GM18502 (cell line): ENCODE measurements around the gene C11orf86.
A peak's percentile ranks its signal among the peaks of the same experiment; 100 is the strongest.
"Not testable (repeated sequence)": the region's sequence is repeated elsewhere in the genome, so short reads cannot be mapped to it uniquely, and the experiment has no call there.

ENCODE experiments used
- ATAC-seq: cut with Tn5 transposase; IDR thresholded peaks from one replicate; pipeline ENCODE4 v1.9.1; 2021; ENCODE audit warnings: mild to moderate bottlenecking; ENCODE audit not compliant: unreplicated experiment, poor library complexity

C11orf86 gene, protein sequence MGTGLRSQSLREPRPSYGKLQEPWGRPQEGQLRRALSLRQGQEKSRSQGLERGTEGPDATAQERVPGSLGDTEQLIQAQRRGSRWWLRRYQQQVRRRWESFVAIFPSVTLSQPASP

GRCh38 chr11:66974724-66975404 is at the start of gene C11orf86:
Gene C11orf86, plus strand, starts transcription at chr11:66975304. Its CDS starts 59 bp downstream, at chr11:66975363.
- ATAC-seq = no peak

DNA sequence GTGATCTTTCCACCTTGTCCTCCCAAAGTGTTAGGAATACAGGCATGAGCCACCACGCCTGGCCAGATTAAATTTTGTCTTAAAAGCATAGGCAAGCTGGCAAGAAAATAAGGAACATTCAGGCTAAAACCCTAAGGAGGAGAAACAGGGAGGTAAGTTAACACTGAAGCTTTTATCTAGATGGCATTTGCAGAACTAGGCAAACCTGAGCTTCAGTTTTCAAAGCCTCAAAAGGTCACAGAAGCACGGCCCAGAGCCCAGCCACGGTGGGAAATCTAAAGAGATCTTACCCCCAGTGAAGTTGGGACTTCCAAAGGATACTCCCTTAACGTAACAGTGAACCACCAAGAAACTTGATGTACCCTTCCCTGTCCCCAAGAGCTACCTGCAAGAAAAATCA is 45.4 kb upstream of the C11orf86 start:
- ATAC-seq = no peak

GRCh38 chr11:66932543-66932942 is 42.6 kb upstream of the C11orf86 start:
- ATAC-seq = no peak

DNA sequence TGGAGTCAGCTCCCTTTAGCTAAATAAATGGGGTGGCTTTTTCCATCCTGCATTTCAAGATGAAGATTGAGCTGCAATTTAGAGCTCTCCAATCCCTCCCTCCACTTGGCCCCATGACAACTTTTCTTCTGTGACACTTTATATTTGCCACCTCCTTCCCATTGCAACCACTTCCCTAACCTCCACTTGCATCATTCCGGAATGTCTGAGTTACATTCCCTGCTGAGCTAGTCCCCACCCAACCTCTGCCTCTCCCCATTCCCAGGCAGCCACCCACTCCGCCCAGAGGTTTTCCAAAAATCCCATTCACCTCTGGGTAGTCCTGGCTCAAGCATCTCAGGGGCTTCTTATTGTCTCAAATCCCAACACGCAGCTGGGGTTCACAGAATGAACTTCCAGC is 41.6 kb upstream of the C11orf86 start:
- ATAC-seq = no peak

- ATAC-seq = no peak
These were observed 39.9 kb upstream of the C11orf86 start for GRCh38 chr11:66934950-66935779.

- no peak for ATAC-seq
These were observed 38.8 kb upstream of the C11orf86 start for GRCh38 chr11:66936311-66936711.

DNA sequence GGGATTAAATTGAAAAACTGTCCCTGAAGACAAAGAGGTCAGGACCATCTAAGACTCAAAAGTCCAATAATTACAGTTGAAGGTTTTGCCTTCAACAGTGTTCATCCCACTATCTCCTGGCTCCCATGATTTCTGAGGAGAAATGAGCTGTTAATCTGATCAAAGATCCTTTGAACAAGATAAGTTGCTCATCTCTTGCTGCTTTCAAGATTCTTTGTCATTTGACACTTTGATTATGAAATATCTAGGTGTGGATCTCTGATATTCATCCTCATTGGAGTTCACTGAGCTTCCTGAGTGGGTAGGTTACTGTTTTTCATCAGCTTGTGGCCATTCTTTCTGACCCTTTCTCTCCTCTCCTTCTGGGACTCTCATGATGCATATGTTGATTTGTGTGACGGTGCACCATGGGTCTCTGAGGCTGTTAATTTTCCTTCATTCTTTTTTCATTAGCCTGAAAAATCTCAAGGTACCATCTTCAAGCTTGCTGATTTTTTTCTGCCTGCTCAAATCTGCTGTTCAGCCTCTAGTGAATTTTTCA is 37.8 kb upstream of the C11orf86 start:
- no peak for ATAC-seq

DNA sequence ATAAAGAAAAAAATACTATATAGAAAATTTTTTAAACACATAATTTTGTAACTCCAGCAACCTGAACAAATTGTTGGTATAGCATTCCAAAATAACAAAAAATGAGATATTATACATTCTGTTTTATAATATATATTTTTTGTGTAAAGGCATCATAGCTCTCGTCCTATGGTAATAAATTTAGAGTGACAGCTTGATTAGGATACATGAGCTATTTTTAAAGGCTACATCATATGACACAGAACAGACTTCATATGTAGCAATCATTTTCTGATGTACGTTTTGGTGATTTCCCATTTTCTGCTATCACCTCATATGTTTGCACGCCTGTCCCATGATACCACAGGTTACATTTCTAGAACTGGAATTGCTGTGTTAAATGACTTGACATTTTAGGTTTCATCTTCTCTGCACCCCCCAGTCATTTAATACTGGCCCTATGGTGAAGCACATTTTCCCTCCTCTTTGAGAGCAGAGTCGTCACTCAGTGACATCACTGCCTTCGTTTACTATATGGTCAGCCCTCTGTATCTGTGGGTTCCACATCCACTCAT is 36.4 kb upstream of the C11orf86 start:
- ATAC-seq = no peak

- no peak for ATAC-seq
These were observed 25.0 kb upstream of the C11orf86 start for GRCh38 chr11:66950112-66950535.

DNA sequence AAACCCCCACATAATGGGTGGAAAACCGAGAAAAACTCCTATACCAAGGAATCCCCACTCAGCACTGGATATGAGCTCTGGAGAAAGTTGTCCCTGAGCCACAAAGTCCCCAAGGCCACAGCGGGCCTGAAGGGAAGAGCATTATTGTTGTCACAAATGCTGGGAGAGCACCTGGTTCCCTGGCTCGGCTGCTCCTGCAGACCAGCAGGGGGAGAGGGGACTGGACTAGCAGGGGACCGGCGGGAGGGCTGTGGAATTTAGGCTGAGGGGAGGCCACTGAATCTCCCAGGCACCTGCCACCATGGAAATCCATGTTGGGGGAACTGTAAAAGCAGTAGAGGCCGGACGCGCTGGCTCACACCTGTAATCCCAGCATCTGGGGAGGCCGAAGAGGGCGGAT is 24.0 kb upstream of the C11orf86 start:
- no peak for ATAC-seq

- no peak for ATAC-seq
These were observed 23.2 kb upstream of the C11orf86 start for GRCh38 chr11:66951927-66952337.

DNA sequence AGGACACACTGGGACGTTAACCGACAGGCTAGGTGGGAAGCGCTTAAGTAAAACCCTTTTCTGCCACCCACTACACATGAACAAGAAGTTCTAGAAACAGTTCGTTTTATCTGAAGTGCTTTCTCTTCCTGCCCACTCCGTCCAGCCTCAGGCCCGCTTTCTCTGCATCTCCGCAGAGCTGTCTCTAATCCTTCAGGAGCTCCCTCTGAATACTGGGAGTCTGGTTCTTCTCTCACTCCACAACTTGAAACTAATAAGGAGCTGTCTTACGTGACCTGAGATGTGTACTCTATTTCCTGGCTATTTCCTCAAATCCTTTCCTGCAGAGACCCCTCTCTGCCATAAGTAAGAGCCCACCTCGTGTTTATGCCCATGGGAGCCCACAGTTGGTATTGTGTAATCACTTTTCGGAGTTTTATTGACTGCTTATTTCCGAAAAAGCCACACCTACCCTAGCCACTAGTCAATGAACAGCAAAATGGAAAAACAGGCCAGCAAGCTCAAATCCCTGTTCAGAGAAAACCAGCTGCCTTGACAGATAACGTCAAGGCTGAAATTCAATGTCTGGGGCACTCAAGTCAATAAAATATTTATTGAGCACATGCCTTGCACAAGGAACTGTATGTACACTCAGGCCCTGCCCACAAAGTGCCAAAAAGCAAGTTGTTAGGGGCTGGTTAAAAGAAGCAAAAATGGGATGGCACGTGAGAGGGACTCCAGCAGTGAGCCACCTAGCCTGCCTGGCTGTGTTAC is 21.8 kb upstream of the C11orf86 start:
- no peak for ATAC-seq

- no peak for ATAC-seq
These were observed 18.3 kb upstream of the C11orf86 start for GRCh38 chr11:66956689-66957290.

DNA sequence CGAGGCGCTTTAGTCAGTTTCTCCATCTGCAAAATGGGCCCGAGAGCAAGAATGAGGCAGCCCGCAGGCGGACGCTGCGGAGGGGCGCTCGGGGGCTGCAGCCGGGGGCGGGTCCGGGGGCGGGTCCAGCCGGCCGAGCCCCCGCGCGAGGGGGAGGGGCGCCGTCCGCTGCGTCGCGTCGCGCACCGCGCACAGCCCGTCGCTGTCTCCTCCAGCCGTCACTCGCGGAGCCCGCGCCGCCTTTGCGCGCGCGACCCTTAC is 17.2 kb upstream of the C11orf86 start:
- ATAC-seq = peak; percentile 46

DNA sequence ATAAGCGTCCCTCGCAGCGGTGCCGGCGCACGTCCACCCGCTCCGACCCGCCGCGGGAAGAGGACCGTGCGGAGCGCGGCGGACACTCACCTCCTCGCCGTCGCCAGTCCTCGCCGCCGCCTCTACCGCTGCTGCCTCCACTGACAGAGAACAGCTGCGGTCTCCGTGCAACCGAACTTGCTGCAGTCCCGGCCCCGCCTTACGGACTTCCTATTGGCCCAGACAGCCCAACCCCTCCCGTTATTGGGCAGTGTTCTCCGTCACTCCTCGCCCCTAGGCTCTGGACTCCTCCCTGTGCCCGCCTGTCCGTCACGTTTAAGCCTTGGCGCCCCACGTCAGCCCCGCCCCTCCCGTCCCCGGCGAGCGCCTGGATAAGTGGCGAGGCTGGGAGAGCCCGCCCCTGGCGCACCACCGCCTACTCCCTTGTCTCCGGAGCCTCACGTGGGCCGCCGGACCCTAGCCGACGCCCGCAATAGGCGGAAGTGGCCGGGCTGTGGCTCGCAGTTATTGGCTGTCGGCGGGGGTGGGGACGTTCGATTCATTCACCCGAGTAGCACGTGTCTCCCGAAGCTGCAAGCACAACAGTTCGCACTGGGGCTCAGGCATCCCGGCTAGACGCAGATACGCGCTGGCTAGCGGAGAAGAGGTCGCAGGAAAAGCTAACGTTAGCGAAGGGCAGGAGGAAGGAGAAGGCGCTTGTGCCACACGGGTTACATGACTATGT is 16.7 kb upstream of the C11orf86 start, which contains the start of gene PC:
Gene PC, minus strand, starts transcription at position 152 of the 724 bp plus-strand sequence. CDS start 86,224 bp downstream, outside the sequence.
- ATAC-seq = peak; percentile 94

- ATAC-seq = no peak
These were observed 16.2 kb upstream of the C11orf86 start for GRCh38 chr11:66958956-66959274.

GRCh38 chr11:66961691-66962213 is 13.4 kb upstream of the C11orf86 start:
- not testable (repeated sequence) for ATAC-seq

DNA sequence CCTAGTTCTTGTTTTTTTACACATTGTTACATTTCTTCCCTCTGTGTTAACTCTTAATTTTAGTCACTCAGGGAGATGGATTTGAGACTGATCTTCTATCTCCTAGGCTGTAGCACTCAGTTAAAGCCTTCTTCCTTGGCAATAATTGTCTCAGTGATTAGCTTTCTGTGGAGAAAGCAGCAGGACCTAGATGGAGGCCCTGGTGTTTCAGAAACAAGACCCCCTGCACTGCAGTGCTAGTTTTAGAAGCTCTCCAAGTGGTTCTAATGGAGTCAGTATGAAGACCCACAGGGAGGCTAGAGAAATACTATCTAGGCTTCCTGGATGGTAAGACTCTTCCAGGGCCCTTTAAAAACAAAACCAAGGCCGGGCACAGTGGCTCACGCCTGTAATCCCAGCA is 12.9 kb upstream of the C11orf86 start:
- no peak for ATAC-seq

DNA sequence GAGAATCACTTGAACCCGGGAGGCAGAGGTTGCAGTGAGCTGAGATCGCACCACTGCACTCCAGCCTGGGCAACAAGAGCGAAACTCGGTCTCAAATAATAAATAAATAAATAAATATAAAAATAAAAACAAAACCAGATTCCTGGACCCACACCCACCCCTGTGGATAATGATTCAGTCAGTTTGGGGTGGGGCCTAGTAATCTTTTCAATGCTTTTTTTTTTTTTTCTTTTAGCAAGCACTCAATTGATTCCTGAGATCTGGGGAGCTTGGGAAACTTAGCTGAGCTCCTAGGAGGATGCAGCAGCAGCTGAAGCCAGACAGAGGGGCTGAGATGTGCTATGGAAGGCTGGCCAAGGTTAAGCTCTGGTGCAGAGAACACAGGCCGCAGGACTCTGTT is 12.3 kb upstream of the C11orf86 start:
- no peak for ATAC-seq
